K562 (cell line): ENCODE measurements around the gene MARK2. TPM values are rescaled to one million over a fixed set of nuclear protein-coding genes. Genes with fewer than 3 reads are reported as not detected.

Experiments
- ATAC-seq: fragments of 200-7000 bp; cut with Tn5 transposase; 3 replicates; pipeline ENCODE4 v1.9.1; 2020; ENCODE audit warnings: moderate library complexity
- BruUV-seq: library from RNA; stranded (reverse); fragments of 400-500 nt; replicated peaks from 2 replicates; lab custom pipeline; 2021; lab: Mats Ljungman, UMichigan
- CTCF ChIA-PET: fragments of 300-600 bp; formaldehyde crosslinking; extraction: SDS; loops from one replicate; lab custom pipeline; 2021; ENCODE audit warnings: low intra/inter-chr PET ratio; lab: Yijun Ruan, JAX
- POLR2A ChIA-PET: fragments of 300-600, 350-650 bp; sonication (Branson Sonifier 250); formaldehyde crosslinking; extraction: SDS; loops from one replicate; lab custom pipeline; 2021; ENCODE audit warnings: antibody characterized with exemption, inconsistent platforms; lab: Yijun Ruan, JAX
- DNase-seq, 4 experiments: peaks; one replicate each; pipeline versions ENCODE4 v3.0.0 to v3.0.0-alpha.2; 2011 to 2018; ENCODE audit warnings: low spot score in 3 of 4, mixed read lengths in 3 of 4; ENCODE audit errors: extremely low read depth in 1 of 4
- FAIRE-seq: peaks from 2 replicates; lab custom pipeline; 2011; peaks lifted over from hg19 to GRCh38; lab: Jason Lieb, UNC
- H2AFZ ChIP-seq: 2 replicates; pipeline ENCODE4 v1.6.0; 2011; ENCODE audit warnings: low read depth, low read length, control low read depth, inconsistent platforms
- H3K27ac ChIP-seq: fragments of 200-600 bp; 3 replicates; pipeline ENCODE4 v1.8.0; 2011; ENCODE audit warnings: low read depth, mild to moderate bottlenecking, control low read depth, inconsistent platforms, low read length, moderate library complexity, mixed read lengths; ENCODE audit errors: extremely low read depth
- H3K27me3 ChIP-seq, 2 experiments: fragments of 300-600 bp in 1 of 2; 2 replicates in 1 of 2; 3 replicates in 1 of 2; pipeline versions ENCODE4 v1.6.0 to v1.8.0; 2011; ENCODE audit warnings: inconsistent platforms in 2 of 2, low read length in 2 of 2, mild to moderate bottlenecking in 1 of 2, mixed read lengths in 1 of 2, moderate library complexity in 1 of 2; ENCODE audit not compliant: control insufficient read depth in 2 of 2, insufficient read depth in 2 of 2
- H3K36me3 ChIP-seq: fragments of 300-600 bp; 3 replicates; pipeline ENCODE4 v1.8.0; 2011; ENCODE audit warnings: mild to moderate bottlenecking, low read length, inconsistent platforms; ENCODE audit not compliant: control insufficient read depth, insufficient read depth
- H3K4me1 ChIP-seq, 2 experiments: fragments of 200-600 bp in 1 of 2; replicated peaks in 1 of 2; 2 replicates in 1 of 2; 3 replicates in 1 of 2; pipeline versions ENCODE4 v1.5.1 to v1.8.0; 2011; ENCODE audit warnings: inconsistent platforms in 2 of 2, low read length in 2 of 2, mild to moderate bottlenecking in 1 of 2, mixed read lengths in 1 of 2, moderate library complexity in 1 of 2; ENCODE audit not compliant: control insufficient read depth in 2 of 2, insufficient read depth in 2 of 2
- H3K4me2 ChIP-seq: 2 replicates; pipeline ENCODE4 v1.6.1; 2011; ENCODE audit warnings: low read length, control low read depth, inconsistent platforms, mixed read lengths; ENCODE audit not compliant: insufficient read depth
- H3K4me3 ChIP-seq: fragments of 200-600 bp; sonication (generic), shearing (Covaris generic); 2 replicates; pipeline ENCODE4 v1.5.1; 2016; ENCODE audit warnings: control low read depth, inconsistent platforms
- H3K79me2 ChIP-seq: fragments of 200-600 bp; 3 replicates; pipeline ENCODE4 v1.8.0; 2011; ENCODE audit warnings: low read length, inconsistent platforms; ENCODE audit not compliant: control insufficient read depth, insufficient read depth
- H3K9ac ChIP-seq, 2 experiments: 2 replicates each; pipeline versions ENCODE4 v1.6.0 to v1.6.1; 2011; ENCODE audit warnings: low read depth in 2 of 2, low read length in 2 of 2, control low read depth in 1 of 2, inconsistent platforms in 1 of 2, mild to moderate bottlenecking in 1 of 2, mixed read lengths in 1 of 2; ENCODE audit not compliant: insufficient read depth in 1 of 2
- H3K9me1 ChIP-seq: one replicate; pipeline ENCODE4 v1.6.0; 2011; ENCODE audit warnings: inconsistent platforms, mild to moderate bottlenecking, low read length, moderate library complexity; ENCODE audit not compliant: control insufficient read depth, insufficient read depth
- H3K9me3 ChIP-seq: replicated peaks from 2 replicates; pipeline ENCODE4 v1.5.1; 2011; ENCODE audit warnings: low read depth, low read length, inconsistent platforms; ENCODE audit not compliant: control insufficient read depth, insufficient read depth
- H4K20me1 ChIP-seq: replicated peaks from 2 replicates; pipeline ENCODE4 v1.6.1; 2011; ENCODE audit warnings: low read length, inconsistent platforms, mixed read lengths; ENCODE audit not compliant: control insufficient read depth, insufficient read depth
- ESRRA ChIP-seq: fragments of 450-650 bp; IDR thresholded peaks from 2 replicates; pipeline ENCODE4 v1.6.1; 2014; ENCODE audit warnings: low read depth, mild to moderate bottlenecking, moderate library complexity, borderline replicate concordance
- KLF10 ChIP-seq: fragments of 250-450 bp; sonication (Bioruptor Pico); IDR thresholded peaks from 2 replicates; pipeline ENCODE4 v1.6.1; 2021; ENCODE audit warnings: matching md5 sums
- L3MBTL2 ChIP-seq: fragments of 450-650 bp; IDR thresholded peaks from 2 replicates; pipeline ENCODE4 v1.6.1; 2016; ENCODE audit warnings: mild to moderate bottlenecking, moderate library complexity
- MAX ChIP-seq: sonication (generic); formaldehyde crosslinking; IDR thresholded peaks from 2 replicates; pipeline ENCODE4 v1.9.0; 2022; ENCODE audit warnings: mild to moderate bottlenecking, missing genetic modification reagents
- MGA ChIP-seq: fragments of 450-650 bp; IDR thresholded peaks from 2 replicates; pipeline ENCODE4 v1.6.1; 2016; ENCODE audit warnings: mild to moderate bottlenecking, moderate library complexity
- ZC3H4 ChIP-seq: sonication (generic); formaldehyde crosslinking; IDR thresholded peaks from 2 replicates; pipeline ENCODE4 v1.9.0; 2021; ENCODE audit warnings: missing genetic modification reagents, borderline replicate concordance
- WGBS: fragments of 100-300 bp; shearing (Covaris generic); methylation state at CpG from one replicate; pipeline ENCODE4 v1.1.6; 2016; ENCODE audit warnings: low coverage, mixed read lengths; ENCODE audit not compliant: insufficient coverage; ENCODE audit errors: missing lambda C conversion rate; 5-methylcytosine and 5-hydroxymethylcytosine counted together
- in situ Hi-C: fragments of 300-500 bp; cut with MboI; formaldehyde crosslinking; loops from 4 replicates; pipeline ENCODE4 v1.15.0; 2018; ENCODE audit warnings: inconsistent platforms, mixed read lengths
- intact Hi-C: fragments of 100-400 bp; cut with micrococcal nuclease; formaldehyde crosslinking; loops from 2 replicates; pipeline ENCODE4 v1.14.2; 2022
- polyA plus RNA-seq, 8 experiments: library from polyadenylated mRNA; depleted of rRNA in 4 of 8; stranded (reverse) in 5 of 8; unstranded in 3 of 8; fragments of >200 nt; fragmentation: Nextera tagmentation in 2 of 8; fragmentation: Illumina TruSeq in 1 of 8; extraction: Ambion mirVana in 2 of 8; extraction: Trizol in 1 of 8; gene quantifications; 2 replicates each; pipeline versions ENCODE4 v1.2.1 to v1.2.3, GENCODE V29; 2011 to 2014; ENCODE audit warnings: inconsistent platforms in 1 of 8, missing spikeins in 1 of 8
- total RNA-seq, 7 experiments: library from RNA; depleted of rRNA in 6 of 7; stranded (reverse); fragments of >200 nt in 6 of 7; fragmentation: Illumina TruSeq in 2 of 7; extraction: Trizol in 2 of 7; gene quantifications; 2 replicates each; pipeline versions ENCODE4 v1.2.1 to v1.2.3, GENCODE V29; 2011 to 2021; ENCODE audit warnings: low replicate concordance in 1 of 7

MARK2 gene
- total and polyA plus RNA-seq, 9 of the 15 experiments (the other 6 are each of a cell fraction or from before 2014, with no cell fraction given) = 0.32 to 43.5 (median 15.1) TPM

- H3K4me3 ChIP-seq = peak overlapping the region; percentile 62; the same call in 1 of the 2 replicates
- no TSS peak for BruUV-seq
- intact Hi-C loops = no loop called here
- 18% methylated on average over 6 of the region's 6 CpGs for WGBS
- POLR2A ChIA-PET = interaction anchor here (0.5 to 2.5 kb wide), 7 partner anchors 9 to 44 kb away, joined by 3 to 10 read pairs (median 5); no protein-coding TSS in a partner anchor
- H3K36me3 ChIP-seq = peaks cover 27% of the 10 kb centered on the region; the same call in 2 of the 3 replicates
- no peaks in the 10 kb centered on the region for H3K9me3 ChIP-seq
- no peak overlapping the region for H2AFZ ChIP-seq
- H3K27me3 ChIP-seq = no peaks in the 10 kb centered on the region
- CTCF ChIA-PET = no interaction called here
- H3K4me1 ChIP-seq = peaks cover 30 to 33% of the 10 kb centered on the region in 2 experiments
- peak overlapping the region; percentile 96 for H3K4me2 ChIP-seq
- in situ Hi-C loops = no loop called here
- H3K9ac ChIP-seq = peak overlapping the region; percentile 7 to 84; a peak in 2 of 4 replicates
- peaks cover 13% of the 10 kb centered on the region for H3K9me1 ChIP-seq
- TF ChIP-seq MAX (CRISPR knock-in tag) (peak; percentile 16; the same call in 1 of the 2 replicates), MGA (peak; percentile 54; the same call in 1 of the 2 replicates), ZC3H4 (CRISPR knock-in tag) (no peak), ESRRA (0 out of 2 replicates have a peak, but pooled peaks have one; percentile 23), KLF10 (no peak), L3MBTL2 (peak; percentile 65)
- TF ChIP-seq, all 486 proteins: peak for 4
- FAIRE-seq (no peak), ATAC-seq (peak; percentile 9), DNase-seq (no peak)
- peak overlapping the region; percentile 88 for H3K27ac ChIP-seq
- H4K20me1 ChIP-seq = peaks cover 21% of the 10 kb centered on the region; the same call in 1 of the 2 replicates
- H3K79me2 ChIP-seq = peaks cover 85% of the 10 kb centered on the region
Measured at GRCh38 chr11:63887386-63887999, 48.6 kb downstream of the MARK2 start.
